ENCODE measurements around the gene SLC22A7. TPM values are rescaled to one million over a fixed set of nuclear protein-coding genes. Genes with fewer than 3 reads are reported as not detected.

The SLC22A7 gene
- total RNA-seq, 1 experiment from 2014 or later = not detected

GRCh38 chr6:43262780-43263313 is 35.2 kb upstream of the SLC22A7 start:
- H3K27ac ChIP-seq (ENCODE audit: low read length) = no peak overlapping the region
- no peak overlapping the region for H3K9ac ChIP-seq (ENCODE audit: low read length)
- H4K20me1 ChIP-seq (ENCODE audit: insufficient read depth, low read depth, low read length) = no peaks in the 10 kb centered on the region
- no peaks in the 10 kb centered on the region for H3K36me3 ChIP-seq (ENCODE audit: insufficient read depth, low read length)
- no peaks in the 10 kb centered on the region for H3K79me2 ChIP-seq (ENCODE audit: low read length)
- H3K27me3 ChIP-seq (ENCODE audit: low read length) = no peaks in the 10 kb centered on the region
- no peak overlapping the region for H3K4me3 ChIP-seq (ENCODE audit: low read length)
- H3K4me1 ChIP-seq (ENCODE audit: low read length) = peaks cover 8% of the 10 kb centered on the region
- no peak for DNase-seq
- H2AFZ ChIP-seq (ENCODE audit: low read length) = no peak overlapping the region
- H3K9me3 ChIP-seq (ENCODE audit: low read length) = no peaks in the 10 kb centered on the region
- H3K4me2 ChIP-seq (ENCODE audit: low read depth, low read length, poor library complexity, severe bottlenecking) = no peak overlapping the region
- H3K9me2 ChIP-seq (replicated peaks; ENCODE audit: insufficient read depth, low read length) = no peaks in the 10 kb centered on the region

DNA sequence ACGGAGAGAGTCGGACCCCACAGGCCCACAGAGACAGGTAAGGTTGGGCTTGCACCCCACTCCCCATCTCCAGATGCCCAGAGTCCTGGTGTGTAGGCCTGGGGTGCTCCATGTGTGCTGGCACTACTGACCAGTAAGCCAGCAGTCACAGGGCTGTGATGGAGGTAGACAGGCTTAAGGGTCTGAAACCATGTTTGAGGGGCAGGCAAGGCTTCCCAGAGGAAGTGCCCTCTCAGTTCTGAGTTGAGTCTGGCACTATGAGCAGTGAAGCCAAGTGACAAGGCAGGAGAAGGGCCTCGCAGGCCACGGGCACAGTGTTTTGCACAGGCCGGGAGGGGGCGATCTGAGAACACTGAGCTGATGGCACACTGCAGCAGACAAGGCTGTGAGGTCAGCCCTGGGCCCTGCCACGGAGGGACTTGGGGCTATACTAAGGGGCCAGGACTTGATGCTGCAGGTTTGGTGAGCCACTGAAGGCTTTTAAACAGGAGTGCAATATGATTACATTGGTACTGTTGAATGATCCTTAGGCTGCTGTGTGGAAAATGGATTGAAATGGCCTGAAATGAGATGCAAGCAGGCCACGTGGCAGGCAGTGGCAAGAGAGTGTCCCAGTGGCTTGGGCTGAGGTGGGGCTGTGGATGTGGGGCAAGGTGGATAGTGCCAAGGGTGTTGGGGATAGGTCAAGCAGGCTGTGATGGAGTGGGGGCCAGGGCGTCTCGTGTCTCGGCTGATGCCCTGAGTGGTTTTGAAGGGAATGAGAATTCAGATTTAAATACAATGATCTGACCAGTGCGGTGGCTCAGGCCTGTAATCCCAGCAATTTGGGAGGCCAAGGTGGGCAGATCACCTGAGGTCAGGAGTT is 34.5 kb upstream of the SLC22A7 start:
- Histone ChIP-seq H3K9me3 (ENCODE audit: low read length) (no peaks in the 10 kb centered on the region), H4K20me1 (ENCODE audit: insufficient read depth, low read depth, low read length) (no peaks in the 10 kb centered on the region), H3K9ac (ENCODE audit: low read length) (no peak overlapping the region), H3K9me2 (replicated peaks; ENCODE audit: insufficient read depth, low read length) (no peaks in the 10 kb centered on the region), H3K4me3 (ENCODE audit: low read length) (no peak overlapping the region), H3K36me3 (ENCODE audit: insufficient read depth, low read length) (no peaks in the 10 kb centered on the region), H3K4me2 (ENCODE audit: low read depth, low read length, poor library complexity, severe bottlenecking) (no peak overlapping the region), H3K79me2 (ENCODE audit: low read length) (no peaks in the 10 kb centered on the region), H3K4me1 (ENCODE audit: low read length) (peaks cover 3% of the 10 kb centered on the region; the same call in 1 of the 2 replicates), H3K27ac (ENCODE audit: low read length) (no peak overlapping the region), H2AFZ (ENCODE audit: low read length) (peak overlapping the region; percentile 90; the same call in 1 of the 2 replicates), H3K27me3 (ENCODE audit: low read length) (no peaks in the 10 kb centered on the region)
- DNase-seq = peak; percentile 93

DNA sequence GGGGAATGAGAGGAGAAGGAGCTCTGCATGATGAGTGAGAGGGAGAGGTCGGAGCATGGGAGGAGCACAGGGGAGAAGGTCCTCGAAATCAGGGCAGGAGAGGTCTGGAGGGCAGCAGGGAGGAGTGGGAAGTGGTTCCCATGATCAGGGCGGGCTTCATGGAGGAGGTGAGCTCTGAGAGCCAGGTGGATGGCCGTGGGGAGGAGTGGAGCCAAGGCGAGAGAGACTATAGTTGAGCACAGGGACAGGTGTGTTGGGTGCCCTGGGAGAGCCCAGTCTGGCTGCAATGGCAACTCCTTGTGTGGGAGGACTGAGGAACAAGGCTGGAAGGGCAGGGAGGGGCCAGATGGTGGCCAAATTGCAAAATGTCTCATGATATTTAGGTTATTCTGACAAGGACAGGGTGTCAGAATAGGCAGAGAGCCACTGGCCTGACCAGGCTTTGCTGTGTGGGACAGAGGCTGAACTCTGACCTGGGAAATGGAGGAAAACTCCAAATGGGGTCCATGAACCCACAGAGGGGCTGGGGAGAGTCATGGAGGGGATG is 33.4 kb upstream of the SLC22A7 start:
- Histone ChIP-seq H3K4me1 (ENCODE audit: low read length) (peaks cover 11% of the 10 kb centered on the region), H3K9me2 (replicated peaks; ENCODE audit: insufficient read depth, low read length) (no peaks in the 10 kb centered on the region), H2AFZ (ENCODE audit: low read length) (no peak overlapping the region), H3K9me3 (ENCODE audit: low read length) (no peaks in the 10 kb centered on the region), H3K36me3 (ENCODE audit: insufficient read depth, low read length) (no peaks in the 10 kb centered on the region), H3K79me2 (ENCODE audit: low read length) (no peaks in the 10 kb centered on the region), H3K9ac (ENCODE audit: low read length) (no peak overlapping the region), H3K27me3 (ENCODE audit: low read length) (no peaks in the 10 kb centered on the region), H3K27ac (ENCODE audit: low read length) (no peak overlapping the region), H4K20me1 (ENCODE audit: insufficient read depth, low read depth, low read length) (no peaks in the 10 kb centered on the region), H3K4me2 (ENCODE audit: low read depth, low read length, poor library complexity, severe bottlenecking) (no peak overlapping the region), H3K4me3 (ENCODE audit: low read length) (no peak overlapping the region)
- DNase-seq = no peak

GRCh38 chr6:43265564-43265963 is 32.5 kb upstream of the SLC22A7 start:
- Histone ChIP-seq H3K9me3 (ENCODE audit: low read length) (no peaks in the 10 kb centered on the region), H3K9ac (ENCODE audit: low read length) (no peak overlapping the region), H3K4me3 (ENCODE audit: low read length) (no peak overlapping the region), H4K20me1 (ENCODE audit: insufficient read depth, low read depth, low read length) (no peaks in the 10 kb centered on the region), H2AFZ (ENCODE audit: low read length) (no peak overlapping the region), H3K79me2 (ENCODE audit: low read length) (no peaks in the 10 kb centered on the region), H3K4me2 (ENCODE audit: low read depth, low read length, poor library complexity, severe bottlenecking) (no peak overlapping the region), H3K27ac (ENCODE audit: low read length) (no peak overlapping the region), H3K27me3 (ENCODE audit: low read length) (no peaks in the 10 kb centered on the region), H3K36me3 (ENCODE audit: insufficient read depth, low read length) (no peaks in the 10 kb centered on the region), H3K9me2 (replicated peaks; ENCODE audit: insufficient read depth, low read length) (no peaks in the 10 kb centered on the region), H3K4me1 (ENCODE audit: low read length) (peaks cover 20% of the 10 kb centered on the region)
- DNase-seq = no peak

DNA sequence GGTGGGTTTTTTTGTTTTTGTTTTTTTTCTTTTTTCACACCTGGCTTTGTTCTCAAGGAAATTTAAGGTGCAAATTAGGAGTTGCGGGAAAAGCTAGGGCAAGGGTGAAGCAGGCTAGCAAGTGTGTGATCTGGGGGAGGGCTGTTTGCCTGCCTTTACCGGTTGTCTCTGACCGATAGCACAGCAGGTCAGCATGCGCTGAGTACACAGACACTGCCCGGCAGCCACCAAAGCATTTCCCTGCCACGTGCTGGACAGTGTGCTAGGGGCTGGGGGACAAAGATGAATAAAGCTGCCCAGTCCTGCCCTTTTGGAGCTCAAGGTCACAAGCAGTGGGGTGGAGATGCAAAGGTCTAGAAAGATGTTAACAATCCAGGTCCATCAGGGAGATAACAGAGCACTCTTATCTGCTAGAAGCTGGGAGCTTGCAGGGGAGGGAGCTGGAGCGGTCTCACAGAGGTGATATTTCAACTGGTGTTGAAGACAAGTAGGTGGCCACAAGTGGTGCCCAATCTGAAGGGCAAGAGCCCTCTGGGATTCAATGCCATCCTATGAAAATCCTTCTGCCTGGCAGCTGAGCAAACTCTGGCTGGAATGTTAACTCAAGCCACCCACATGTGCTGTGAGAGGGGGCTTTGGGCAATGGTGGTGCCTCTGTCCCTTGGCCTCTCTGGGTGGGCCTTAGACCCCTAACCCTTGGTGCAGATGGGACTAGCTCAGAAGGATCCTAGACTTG is 30.3 kb upstream of the SLC22A7 start:
- no peaks in the 10 kb centered on the region for H3K27me3 ChIP-seq (ENCODE audit: low read length)
- no peak for DNase-seq
- H3K9ac ChIP-seq (ENCODE audit: low read length) = no peak overlapping the region

GRCh38 chr6:43268355-43268700 is 29.7 kb upstream of the SLC22A7 start:
- Histone ChIP-seq H3K9me2 (replicated peaks; ENCODE audit: insufficient read depth, low read length) (no peaks in the 10 kb centered on the region), H3K9ac (ENCODE audit: low read length) (no peak overlapping the region), H4K20me1 (ENCODE audit: insufficient read depth, low read depth, low read length) (no peaks in the 10 kb centered on the region), H3K27ac (ENCODE audit: low read length) (no peak overlapping the region), H3K27me3 (ENCODE audit: low read length) (no peaks in the 10 kb centered on the region), H3K4me2 (ENCODE audit: low read depth, low read length, poor library complexity, severe bottlenecking) (no peak overlapping the region), H3K9me3 (ENCODE audit: low read length) (no peaks in the 10 kb centered on the region), H3K4me3 (ENCODE audit: low read length) (no peak overlapping the region), H3K4me1 (ENCODE audit: low read length) (peaks cover 33% of the 10 kb centered on the region), H2AFZ (ENCODE audit: low read length) (no peak overlapping the region), H3K79me2 (ENCODE audit: low read length) (no peaks in the 10 kb centered on the region), H3K36me3 (ENCODE audit: insufficient read depth, low read length) (no peaks in the 10 kb centered on the region)
- DNase-seq = no peak

More for the DNA sequence above, 30.3 kb upstream of the SLC22A7 start:
- Histone ChIP-seq H3K9me3 (ENCODE audit: low read length) (no peaks in the 10 kb centered on the region), H3K79me2 (ENCODE audit: low read length) (no peaks in the 10 kb centered on the region), H4K20me1 (ENCODE audit: insufficient read depth, low read depth, low read length) (no peaks in the 10 kb centered on the region), H3K36me3 (ENCODE audit: insufficient read depth, low read length) (no peaks in the 10 kb centered on the region), H3K4me3 (ENCODE audit: low read length) (no peak overlapping the region), H3K9me2 (replicated peaks; ENCODE audit: insufficient read depth, low read length) (no peaks in the 10 kb centered on the region), H2AFZ (ENCODE audit: low read length) (no peak overlapping the region), H3K4me2 (ENCODE audit: low read depth, low read length, poor library complexity, severe bottlenecking) (no peak overlapping the region), H3K27ac (ENCODE audit: low read length) (no peak overlapping the region), H3K4me1 (ENCODE audit: low read length) (peaks cover 33% of the 10 kb centered on the region)

- no peaks in the 10 kb centered on the region for H3K36me3 ChIP-seq (ENCODE audit: insufficient read depth, low read length)
- no peak for DNase-seq
- H3K9ac ChIP-seq (ENCODE audit: low read length) = no peak overlapping the region
- no peaks in the 10 kb centered on the region for H4K20me1 ChIP-seq (ENCODE audit: insufficient read depth, low read depth, low read length)
- H3K4me3 ChIP-seq (ENCODE audit: low read length) = peak overlapping the region; percentile 46; the same call in 1 of the 2 replicates
- no peak overlapping the region for H3K27ac ChIP-seq (ENCODE audit: low read length)
- no peaks in the 10 kb centered on the region for H3K9me2 ChIP-seq (replicated peaks; ENCODE audit: insufficient read depth, low read length)
- H3K4me1 ChIP-seq (ENCODE audit: low read length) = peaks cover 30% of the 10 kb centered on the region
- no peaks in the 10 kb centered on the region for H3K79me2 ChIP-seq (ENCODE audit: low read length)
- H3K4me2 ChIP-seq (ENCODE audit: low read depth, low read length, poor library complexity, severe bottlenecking) = peak overlapping the region; percentile 68
- H3K27me3 ChIP-seq (ENCODE audit: low read length) = no peaks in the 10 kb centered on the region
- H2AFZ ChIP-seq (ENCODE audit: low read length) = no peak overlapping the region
- no peaks in the 10 kb centered on the region for H3K9me3 ChIP-seq (ENCODE audit: low read length)
Observed at GRCh38 chr6:43268782-43269272, 29.2 kb upstream of the SLC22A7 start.
